Neural progenitor cell (in vitro differentiated cells): Measurements from ENCODE around the gene TM9SF2.

Source experiments
- EZH2 ChIP-seq: fragments of 200-600 bp; sonication (generic); IDR thresholded peaks from 2 replicates; pipeline ENCODE4 v1.6.1; 2017; ENCODE audit warnings: antibody characterized with exemption, mild to moderate bottlenecking, moderate library complexity
- TF ChIP-seq, protein P1 (sequence below): fragments of 200-600 bp; sonication (generic); IDR thresholded peaks from 2 replicates; pipeline ENCODE4 v1.5.1; 2017; ENCODE audit warnings: antibody characterized with exemption, mild to moderate bottlenecking

DNA sequence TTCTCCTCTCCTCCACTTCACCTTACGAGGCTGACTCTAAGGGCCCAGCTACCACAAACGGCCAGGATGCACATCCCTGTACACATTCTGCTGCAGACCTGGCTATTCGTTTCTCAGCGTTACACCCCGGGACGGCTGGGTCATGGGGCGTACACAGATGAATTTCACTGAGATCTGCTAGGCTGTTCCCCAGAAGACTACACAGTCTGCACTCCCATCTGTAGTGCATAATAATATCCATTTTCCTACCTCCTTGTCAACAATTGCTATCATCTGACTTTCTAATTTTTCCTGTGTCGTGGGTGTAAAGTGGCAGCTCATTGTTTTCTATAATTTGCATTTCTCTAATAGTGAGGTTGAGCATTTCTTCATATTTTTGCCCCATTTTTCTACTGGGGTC is 85.7 kb downstream of the TM9SF2 start:
- TF ChIP-seq, protein P1, sequence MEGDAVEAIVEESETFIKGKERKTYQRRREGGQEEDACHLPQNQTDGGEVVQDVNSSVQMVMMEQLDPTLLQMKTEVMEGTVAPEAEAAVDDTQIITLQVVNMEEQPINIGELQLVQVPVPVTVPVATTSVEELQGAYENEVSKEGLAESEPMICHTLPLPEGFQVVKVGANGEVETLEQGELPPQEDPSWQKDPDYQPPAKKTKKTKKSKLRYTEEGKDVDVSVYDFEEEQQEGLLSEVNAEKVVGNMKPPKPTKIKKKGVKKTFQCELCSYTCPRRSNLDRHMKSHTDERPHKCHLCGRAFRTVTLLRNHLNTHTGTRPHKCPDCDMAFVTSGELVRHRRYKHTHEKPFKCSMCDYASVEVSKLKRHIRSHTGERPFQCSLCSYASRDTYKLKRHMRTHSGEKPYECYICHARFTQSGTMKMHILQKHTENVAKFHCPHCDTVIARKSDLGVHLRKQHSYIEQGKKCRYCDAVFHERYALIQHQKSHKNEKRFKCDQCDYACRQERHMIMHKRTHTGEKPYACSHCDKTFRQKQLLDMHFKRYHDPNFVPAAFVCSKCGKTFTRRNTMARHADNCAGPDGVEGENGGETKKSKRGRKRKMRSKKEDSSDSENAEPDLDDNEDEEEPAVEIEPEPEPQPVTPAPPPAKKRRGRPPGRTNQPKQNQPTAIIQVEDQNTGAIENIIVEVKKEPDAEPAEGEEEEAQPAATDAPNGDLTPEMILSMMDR, result no peak
- no peak for TF ChIP-seq EZH2
